HepG2 (cell line): ENCODE measurements around the gene JMJD8. TPM values are rescaled to one million over a fixed set of nuclear protein-coding genes. Genes with fewer than 3 reads are reported as not detected.
A peak's percentile ranks its signal among the peaks of the same experiment; 100 is the strongest.

Experiments
- AGO2 ChIP-seq: fragments of 200-400 bp; formaldehyde crosslinking; optimal IDR thresholded peaks from 2 replicates; pipeline ENCODE3; 2017; ENCODE audit warnings: mild to moderate bottlenecking, low read depth, low read length, moderate library complexity
- AKAP8 ChIP-seq: sonication (generic); formaldehyde crosslinking; IDR thresholded peaks from 2 replicates; pipeline ENCODE4 v1.5.1; 2020; ENCODE audit warnings: mild to moderate bottlenecking, missing genetic modification reagents
- GABPA ChIP-seq, 2 experiments: IDR thresholded peaks; 2 replicates each; pipeline ENCODE4 v1.6.1; 2011 to 2016; ENCODE audit warnings: low read depth in 2 of 2, low read length in 1 of 2, missing biosample characterization in 1 of 2, missing genetic modification characterization in 1 of 2
- HOXA7 ChIP-seq: sonication (generic); formaldehyde crosslinking; IDR thresholded peaks from 2 replicates; pipeline ENCODE4 v1.8.1; 2022; ENCODE audit warnings: mild to moderate bottlenecking, missing genetic modification reagents, moderate library complexity
- ISX ChIP-seq: sonication (generic); formaldehyde crosslinking; conservative IDR thresholded peaks from 2 replicates; pipeline ENCODE4 v1.5.0; 2020; ENCODE audit warnings: missing genetic modification reagents
- PCBP2 ChIP-seq: fragments of 200-400 bp; formaldehyde crosslinking; optimal IDR thresholded peaks from 2 replicates; pipeline ENCODE3; 2018; ENCODE audit warnings: low read length, low read depth; ENCODE audit not compliant: poor library complexity, severe bottlenecking
- POGZ ChIP-seq: sonication (generic); formaldehyde crosslinking; IDR thresholded peaks from 2 replicates; pipeline ENCODE4 v1.4.0; 2020; ENCODE audit warnings: mild to moderate bottlenecking, missing genetic modification reagents
- SP4 ChIP-seq: sonication (generic); formaldehyde crosslinking; IDR thresholded peaks from 2 replicates; pipeline ENCODE4 v1.8.1; 2023; ENCODE audit warnings: mild to moderate bottlenecking, missing genetic modification reagents
- ZNF17 ChIP-seq: sonication (generic); formaldehyde crosslinking; IDR thresholded peaks from 2 replicates; pipeline ENCODE4 v1.5.0; 2020; ENCODE audit warnings: mild to moderate bottlenecking, missing genetic modification reagents
- ZNF337 ChIP-seq: sonication (generic); formaldehyde crosslinking; IDR thresholded peaks from 2 replicates; pipeline ENCODE4 v1.5.1; 2020; ENCODE audit warnings: missing genetic modification reagents, low read depth, mild to moderate bottlenecking, borderline replicate concordance
- ZNF34 ChIP-seq: sonication (generic); formaldehyde crosslinking; IDR thresholded peaks from 2 replicates; pipeline ENCODE4 v1.4.0; 2020; ENCODE audit warnings: mild to moderate bottlenecking, missing genetic modification reagents, borderline replicate concordance
- polyA plus RNA-seq, 8 experiments: library from polyadenylated mRNA; depleted of rRNA in 3 of 8; stranded (reverse) in 7 of 8; unstranded in 1 of 8; fragments of >200 nt; fragmentation: Illumina TruSeq in 4 of 8; extraction: Trizol in 4 of 8; gene quantifications; 2 replicates each; pipeline versions ENCODE4 v1.2.1 to v1.2.3, GENCODE V29; 2011 to 2016; ENCODE audit warnings: low read depth in 4 of 8, missing spikeins in 1 of 8, mixed read lengths in 1 of 8; ENCODE audit not compliant: insufficient read depth in 1 of 8
- total RNA-seq, 5 experiments: library from RNA; depleted of rRNA; stranded (reverse); fragments of >200 nt; fragmentation: Illumina TruSeq; extraction: Trizol; gene quantifications; 2 replicates each; pipeline ENCODE4 v1.2.3, GENCODE V29; 2016; ENCODE audit warnings: low read depth in 1 of 5
- TF ChIP-seq, protein P1 (sequence below): sonication (generic); formaldehyde crosslinking; IDR thresholded peaks from one replicate; pipeline ENCODE4 v1.5.1; 2020; ENCODE audit warnings: mild to moderate bottlenecking, missing genetic modification reagents; ENCODE audit errors: not compliant biosample characterization
- TF ChIP-seq, protein P2 (sequence below): sonication (generic); formaldehyde crosslinking; IDR thresholded peaks from 2 replicates; pipeline ENCODE4 v1.4.0; 2020; ENCODE audit warnings: missing genetic modification reagents
- TF ChIP-seq, protein P3 (sequence below): sonication (generic); formaldehyde crosslinking; IDR thresholded peaks from 2 replicates; pipeline ENCODE4 v1.4.0; 2020; ENCODE audit warnings: missing genetic modification reagents; ENCODE audit errors: not compliant biosample characterization
- TF ChIP-seq, protein P4 (sequence below): sonication (generic); formaldehyde crosslinking; IDR thresholded peaks from 2 replicates; pipeline ENCODE4 v1.5.0; 2020; ENCODE audit warnings: mild to moderate bottlenecking, missing genetic modification reagents
- TF ChIP-seq, protein P5 (sequence below): IDR thresholded peaks from 2 replicates; pipeline ENCODE4 v1.6.1; 2012; ENCODE audit warnings: inconsistent platforms

The JMJD8 gene
- total and polyA plus RNA-seq, 2 of the 13 experiments (the other 11 are each of a cell fraction or from before 2014, with no cell fraction given): 2.6 to 11.8 TPM

DNA sequence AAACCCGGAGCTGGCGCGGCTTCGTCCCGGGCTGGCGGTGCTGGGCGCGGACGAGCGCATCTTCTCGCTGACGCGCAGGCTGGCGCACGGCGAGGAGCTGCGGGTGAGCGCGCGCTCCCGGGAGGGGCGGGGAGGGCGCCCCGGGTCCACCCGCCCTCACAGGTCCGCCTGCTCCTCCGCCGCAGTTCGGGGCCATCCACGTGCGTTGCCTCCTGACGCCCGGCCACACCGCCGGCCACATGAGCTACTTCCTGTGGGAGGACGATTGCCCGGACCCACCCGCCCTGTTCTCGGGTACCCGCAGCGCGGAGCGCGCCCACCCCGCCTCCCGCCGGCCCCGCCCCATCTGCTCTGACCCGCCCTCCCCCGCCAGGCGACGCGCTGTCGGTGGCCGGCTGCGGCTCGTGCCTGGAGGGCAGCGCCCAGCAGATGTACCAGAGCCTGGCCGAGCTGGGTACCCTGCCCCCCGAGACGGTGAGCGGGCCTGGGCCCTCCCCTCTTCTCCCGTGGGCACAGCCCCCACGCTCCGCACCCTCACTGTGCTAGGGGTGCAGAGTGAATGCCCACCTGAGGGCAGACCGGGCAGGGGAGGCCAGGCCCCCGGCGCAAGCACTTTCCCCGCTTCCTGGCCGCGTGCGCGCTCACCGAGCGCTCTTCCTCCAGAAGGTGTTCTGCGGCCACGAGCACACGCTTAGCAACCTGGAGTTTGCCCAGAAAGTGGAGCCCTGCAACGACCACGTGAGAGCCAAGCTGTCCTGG lies 44.2 kb upstream of the JMJD8 start (continued):
- no peak for TF ChIP-seq PCBP2
- TF ChIP-seq, protein P1, sequence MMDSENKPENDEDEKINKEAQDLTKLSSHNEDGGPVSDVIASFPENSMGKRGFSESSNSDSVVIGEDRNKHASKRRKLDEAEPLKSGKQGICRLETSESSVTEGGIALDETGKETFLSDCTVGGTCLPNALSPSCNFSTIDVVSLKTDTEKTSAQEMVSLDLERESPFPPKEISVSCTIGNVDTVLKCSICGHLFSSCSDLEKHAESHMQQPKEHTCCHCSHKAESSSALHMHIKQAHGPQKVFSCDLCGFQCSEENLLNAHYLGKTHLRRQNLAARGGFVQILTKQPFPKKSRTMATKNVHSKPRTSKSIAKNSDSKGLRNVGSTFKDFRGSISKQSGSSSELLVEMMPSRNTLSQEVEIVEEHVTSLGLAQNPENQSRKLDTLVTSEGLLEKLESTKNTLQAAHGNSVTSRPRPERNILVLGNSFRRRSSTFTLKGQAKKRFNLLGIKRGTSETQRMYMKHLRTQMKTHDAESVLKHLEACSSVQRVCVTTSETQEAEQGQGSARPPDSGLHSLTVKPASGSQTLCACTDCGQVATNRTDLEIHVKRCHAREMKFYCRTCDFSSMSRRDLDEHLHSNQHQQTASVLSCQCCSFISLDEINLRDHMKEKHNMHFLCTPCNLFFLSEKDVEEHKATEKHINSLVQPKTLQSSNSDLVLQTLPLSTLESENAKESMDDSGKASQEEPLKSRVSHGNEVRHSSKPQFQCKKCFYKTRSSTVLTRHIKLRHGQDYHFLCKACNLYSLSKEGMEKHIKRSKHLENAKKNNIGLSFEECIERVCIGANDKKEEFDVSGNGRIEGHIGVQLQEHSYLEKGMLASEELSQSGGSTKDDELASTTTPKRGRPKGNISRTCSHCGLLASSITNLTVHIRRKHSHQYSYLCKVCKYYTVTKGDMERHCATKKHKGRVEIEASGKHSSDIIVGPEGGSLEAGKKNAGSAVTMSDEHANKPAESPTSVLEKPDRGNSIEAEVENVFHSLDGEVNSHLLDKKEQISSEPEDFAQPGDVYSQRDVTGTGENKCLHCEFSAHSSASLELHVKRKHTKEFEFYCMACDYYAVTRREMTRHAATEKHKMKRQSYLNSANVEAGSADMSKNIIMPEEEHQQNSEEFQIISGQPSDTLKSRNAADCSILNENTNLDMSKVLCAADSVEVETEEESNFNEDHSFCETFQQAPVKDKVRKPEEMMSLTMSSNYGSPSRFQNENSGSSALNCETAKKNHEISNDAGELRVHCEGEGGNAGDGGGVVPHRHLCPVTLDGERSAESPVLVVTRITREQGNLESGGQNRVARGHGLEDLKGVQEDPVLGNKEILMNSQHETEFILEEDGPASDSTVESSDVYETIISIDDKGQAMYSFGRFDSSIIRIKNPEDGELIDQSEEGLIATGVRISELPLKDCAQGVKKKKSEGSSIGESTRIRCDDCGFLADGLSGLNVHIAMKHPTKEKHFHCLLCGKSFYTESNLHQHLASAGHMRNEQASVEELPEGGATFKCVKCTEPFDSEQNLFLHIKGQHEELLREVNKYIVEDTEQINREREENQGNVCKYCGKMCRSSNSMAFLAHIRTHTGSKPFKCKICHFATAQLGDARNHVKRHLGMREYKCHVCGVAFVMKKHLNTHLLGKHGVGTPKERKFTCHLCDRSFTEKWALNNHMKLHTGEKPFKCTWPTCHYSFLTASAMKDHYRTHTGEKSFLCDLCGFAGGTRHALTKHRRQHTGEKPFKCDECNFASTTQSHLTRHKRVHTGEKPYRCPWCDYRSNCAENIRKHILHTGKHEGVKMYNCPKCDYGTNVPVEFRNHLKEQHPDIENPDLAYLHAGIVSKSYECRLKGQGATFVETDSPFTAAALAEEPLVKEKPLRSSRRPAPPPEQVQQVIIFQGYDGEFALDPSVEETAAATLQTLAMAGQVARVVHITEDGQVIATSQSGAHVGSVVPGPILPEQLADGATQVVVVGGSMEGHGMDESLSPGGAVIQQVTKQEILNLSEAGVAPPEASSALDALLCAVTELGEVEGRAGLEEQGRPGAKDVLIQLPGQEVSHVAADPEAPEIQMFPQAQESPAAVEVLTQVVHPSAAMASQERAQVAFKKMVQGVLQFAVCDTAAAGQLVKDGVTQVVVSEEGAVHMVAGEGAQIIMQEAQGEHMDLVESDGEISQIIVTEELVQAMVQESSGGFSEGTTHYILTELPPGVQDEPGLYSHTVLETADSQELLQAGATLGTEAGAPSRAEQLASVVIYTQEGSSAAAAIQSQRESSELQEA (CRISPR knock-in tag): no peak
- TF ChIP-seq, protein P2, sequence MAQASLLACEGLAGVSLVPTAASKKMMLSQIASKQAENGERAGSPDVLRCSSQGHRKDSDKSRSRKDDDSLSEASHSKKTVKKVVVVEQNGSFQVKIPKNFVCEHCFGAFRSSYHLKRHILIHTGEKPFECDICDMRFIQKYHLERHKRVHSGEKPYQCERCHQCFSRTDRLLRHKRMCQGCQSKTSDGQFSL (CRISPR knock-in tag): no peak
- TF ChIP-seq ZNF337 (CRISPR knock-in tag): no peak
- TF ChIP-seq ZNF17 (CRISPR knock-in tag): no peak
- 0 out of 2 replicates have a peak, but pooled peaks have one; percentile 19 for TF ChIP-seq SP4 (CRISPR knock-in tag)
- TF ChIP-seq, protein P3, sequence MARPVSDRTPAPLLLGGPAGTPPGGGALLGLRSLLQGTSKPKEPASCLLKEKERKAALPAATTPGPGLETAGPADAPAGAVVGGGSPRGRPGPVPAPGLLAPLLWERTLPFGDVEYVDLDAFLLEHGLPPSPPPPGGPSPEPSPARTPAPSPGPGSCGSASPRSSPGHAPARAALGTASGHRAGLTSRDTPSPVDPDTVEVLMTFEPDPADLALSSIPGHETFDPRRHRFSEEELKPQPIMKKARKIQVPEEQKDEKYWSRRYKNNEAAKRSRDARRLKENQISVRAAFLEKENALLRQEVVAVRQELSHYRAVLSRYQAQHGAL: no peak
- TF ChIP-seq, protein P4, sequence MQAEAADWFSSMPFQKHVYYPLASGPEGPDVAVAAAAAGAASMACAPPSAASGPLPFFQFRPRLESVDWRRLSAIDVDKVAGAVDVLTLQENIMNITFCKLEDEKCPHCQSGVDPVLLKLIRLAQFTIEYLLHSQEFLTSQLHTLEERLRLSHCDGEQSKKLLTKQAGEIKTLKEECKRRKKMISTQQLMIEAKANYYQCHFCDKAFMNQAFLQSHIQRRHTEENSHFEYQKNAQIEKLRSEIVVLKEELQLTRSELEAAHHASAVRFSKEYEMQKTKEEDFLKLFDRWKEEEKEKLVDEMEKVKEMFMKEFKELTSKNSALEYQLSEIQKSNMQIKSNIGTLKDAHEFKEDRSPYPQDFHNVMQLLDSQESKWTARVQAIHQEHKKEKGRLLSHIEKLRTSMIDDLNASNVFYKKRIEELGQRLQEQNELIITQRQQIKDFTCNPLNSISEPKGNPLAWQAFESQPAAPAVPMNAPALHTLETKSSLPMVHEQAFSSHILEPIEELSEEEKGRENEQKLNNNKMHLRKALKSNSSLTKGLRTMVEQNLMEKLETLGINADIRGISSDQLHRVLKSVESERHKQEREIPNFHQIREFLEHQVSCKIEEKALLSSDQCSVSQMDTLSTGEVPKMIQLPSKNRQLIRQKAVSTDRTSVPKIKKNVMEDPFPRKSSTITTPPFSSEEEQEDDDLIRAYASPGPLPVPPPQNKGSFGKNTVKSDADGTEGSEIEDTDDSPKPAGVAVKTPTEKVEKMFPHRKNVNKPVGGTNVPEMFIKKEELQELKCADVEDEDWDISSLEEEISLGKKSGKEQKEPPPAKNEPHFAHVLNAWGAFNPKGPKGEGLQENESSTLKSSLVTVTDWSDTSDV: no peak
- no peak for TF ChIP-seq POGZ (CRISPR knock-in tag)
- TF ChIP-seq AKAP8 (CRISPR knock-in tag): peak; percentile 82
- no peak for TF ChIP-seq ZNF34 (CRISPR knock-in tag)
- TF ChIP-seq, protein P5, sequence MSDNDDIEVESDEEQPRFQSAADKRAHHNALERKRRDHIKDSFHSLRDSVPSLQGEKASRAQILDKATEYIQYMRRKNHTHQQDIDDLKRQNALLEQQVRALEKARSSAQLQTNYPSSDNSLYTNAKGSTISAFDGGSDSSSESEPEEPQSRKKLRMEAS: peak; percentile 62
- TF ChIP-seq HOXA7 (CRISPR knock-in tag): no peak
- no peak for TF ChIP-seq AGO2
- TF ChIP-seq ISX (CRISPR knock-in tag): no peak
- TF ChIP-seq GABPA (IDR thresholded peaks at IDR 0.05; ENCODE audit: low read depth, low read length): no peak
- no peak for TF ChIP-seq GABPA (CRISPR knock-in tag; IDR thresholded peaks at IDR 0.05; ENCODE audit: low read depth)
